HPDE6-E6E7 (cell line): ENCODE data around the gene FECH.
"Not testable (repeated sequence)": the region's sequence is repeated elsewhere in the genome, so short reads cannot be mapped to it uniquely, and the experiment has no call there.

Experiments used
- DNase-seq: peaks from one replicate; pipeline ENCODE4 v3.0.0; 2011; ENCODE audit warnings: missing footprints; ENCODE audit errors: extremely low spot score

FECH gene

DNA sequence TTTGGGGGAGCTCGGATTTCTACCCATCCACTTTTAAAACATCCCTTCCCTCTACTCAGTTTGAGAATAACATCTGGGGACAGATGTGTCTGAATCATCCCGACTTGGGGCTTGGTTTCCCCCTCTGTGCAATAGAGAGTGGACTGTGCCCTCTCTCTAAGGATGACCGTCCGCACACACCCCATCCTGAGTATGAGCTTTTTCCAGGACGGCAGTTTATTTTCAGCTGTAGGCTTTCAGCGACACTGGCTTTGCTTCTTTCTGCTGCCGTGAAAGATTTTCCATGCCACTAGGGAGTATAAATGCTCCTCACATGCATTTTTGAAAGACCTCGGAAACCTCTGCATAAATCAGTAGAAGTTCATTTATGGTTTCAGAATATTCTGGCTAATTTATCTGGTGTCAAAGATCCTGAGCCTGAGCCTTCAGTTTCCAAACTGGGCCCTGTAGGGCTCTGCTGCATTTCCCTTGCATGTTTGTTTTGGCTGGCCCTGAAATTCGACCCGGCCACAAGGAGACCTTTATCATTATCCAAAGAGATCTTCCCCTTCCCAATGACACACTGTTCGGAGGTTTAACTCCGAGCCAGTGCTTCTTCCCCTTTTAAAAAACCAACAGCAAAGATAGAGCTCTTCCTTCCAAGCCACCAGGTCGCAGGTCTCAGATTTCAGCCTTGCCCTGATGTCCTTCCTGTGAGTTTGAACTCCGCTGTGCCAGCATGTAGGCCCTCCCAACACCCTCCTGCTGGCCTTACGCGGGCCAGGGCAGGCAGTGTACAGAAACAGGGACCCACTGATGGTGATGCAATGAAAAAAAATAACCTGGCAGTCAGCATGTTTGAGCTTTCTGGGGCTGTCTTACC lies 53.3 kb downstream of the FECH start:
- DNase-seq, result no peak

DNA sequence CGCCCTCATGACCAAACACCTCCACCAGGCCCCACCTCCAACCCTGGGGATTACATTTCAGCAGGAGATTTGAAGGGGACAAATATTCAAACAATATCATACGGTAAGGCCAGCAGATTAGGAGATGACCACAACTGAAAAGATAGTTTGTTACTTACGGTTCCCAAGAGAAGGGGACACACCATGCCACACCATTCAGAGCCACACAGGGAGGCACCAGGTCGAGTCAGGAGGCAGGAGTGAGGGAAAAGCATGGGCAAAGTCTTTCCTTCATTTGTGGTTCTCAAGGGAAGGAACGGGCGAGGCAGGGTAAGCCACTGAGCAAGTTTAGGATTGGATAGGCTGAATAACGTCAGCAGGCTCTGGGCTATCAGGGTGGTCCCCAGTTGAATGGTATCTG lies 57.4 kb downstream of the FECH start:
- DNase-seq, result no peak

DNA sequence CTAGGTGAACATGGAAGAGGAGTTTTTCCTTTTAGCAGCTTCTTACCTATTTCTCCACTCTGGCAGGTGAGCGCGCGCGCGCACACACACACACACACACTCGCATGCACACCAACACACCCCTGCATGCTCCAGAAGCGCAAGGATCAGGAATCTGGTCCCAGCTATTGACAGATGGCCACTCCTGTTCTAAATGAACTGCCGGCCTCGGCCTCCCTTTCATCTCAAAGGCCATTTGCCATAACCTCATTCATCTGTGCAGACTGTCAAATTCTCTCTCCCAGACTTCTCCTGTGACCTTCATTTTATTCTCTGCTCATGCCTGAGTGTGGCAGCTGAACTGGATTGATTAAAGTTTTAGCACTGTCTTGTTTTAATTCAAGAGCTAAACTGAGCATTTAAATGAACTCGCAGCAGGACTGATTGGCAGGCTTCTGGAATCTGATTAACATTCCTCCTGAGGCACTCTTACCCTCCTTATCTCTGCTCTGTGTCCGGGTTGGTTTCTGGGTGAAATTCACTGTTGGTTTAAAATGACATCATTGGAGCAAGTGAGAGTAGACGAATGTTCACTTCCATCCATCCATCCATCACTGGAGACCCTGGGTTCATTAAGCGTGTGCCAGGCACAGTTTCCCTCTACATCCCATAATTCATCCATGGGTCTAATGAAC lies 58.8 kb downstream of the FECH start:
- DNase-seq, result no peak

DNA sequence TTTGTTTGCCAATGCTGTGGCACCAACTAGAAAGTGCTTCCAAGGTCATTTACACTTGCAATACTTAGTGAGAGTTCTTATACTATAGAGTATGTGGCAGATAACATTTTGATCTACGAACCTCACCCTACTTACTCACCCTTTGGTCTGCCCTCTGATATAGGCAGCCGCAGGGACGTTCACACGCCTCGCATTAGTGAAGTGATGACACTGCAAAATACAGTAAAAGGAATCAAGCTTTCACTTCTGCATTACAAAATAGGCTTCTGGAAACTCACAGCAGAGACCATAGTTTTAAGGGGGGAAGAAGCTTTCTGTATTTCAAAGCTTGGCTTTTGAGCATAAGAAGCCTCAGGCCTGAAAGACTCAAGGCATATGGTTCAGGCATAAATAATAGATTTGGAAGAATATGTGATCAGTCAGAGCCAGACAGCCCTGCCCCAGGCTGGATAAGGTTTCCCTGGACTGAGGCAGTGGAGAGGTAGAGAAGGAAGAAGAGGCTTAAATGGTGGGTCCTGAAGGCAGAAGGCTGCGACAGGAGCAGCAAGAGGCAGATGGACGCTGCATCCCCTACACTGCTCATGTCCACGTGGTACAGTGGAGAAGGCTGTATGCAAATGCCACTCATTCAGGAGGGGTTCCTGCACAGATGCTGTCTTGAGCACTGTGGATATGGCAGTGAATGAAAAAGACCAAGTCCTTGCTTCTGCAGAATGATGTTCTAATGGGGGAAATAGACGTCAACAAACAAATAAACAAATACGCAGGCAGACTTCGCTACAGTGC lies 63.1 kb downstream of the FECH start:
- DNase-seq, result no peak

DNA sequence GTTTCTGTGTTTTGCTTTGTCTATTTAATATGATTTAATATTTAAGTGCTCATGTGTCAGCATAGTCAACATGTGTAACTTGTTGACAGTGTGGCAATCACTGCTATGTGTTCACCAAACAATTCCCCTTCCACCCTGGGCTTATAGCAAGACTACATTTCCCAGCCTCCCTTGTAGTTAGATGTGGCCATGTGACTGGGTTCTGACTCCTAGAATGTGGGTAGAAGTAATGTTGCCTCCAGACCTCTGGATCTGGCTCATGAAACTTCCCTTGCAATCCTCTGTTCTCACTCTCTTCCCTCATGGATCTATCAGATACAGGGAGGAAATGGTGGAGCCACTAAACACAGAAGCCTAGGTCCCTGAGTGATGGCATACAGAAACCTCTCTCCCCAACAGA lies 64.2 kb downstream of the FECH start:
- not testable (repeated sequence) for DNase-seq

DNA sequence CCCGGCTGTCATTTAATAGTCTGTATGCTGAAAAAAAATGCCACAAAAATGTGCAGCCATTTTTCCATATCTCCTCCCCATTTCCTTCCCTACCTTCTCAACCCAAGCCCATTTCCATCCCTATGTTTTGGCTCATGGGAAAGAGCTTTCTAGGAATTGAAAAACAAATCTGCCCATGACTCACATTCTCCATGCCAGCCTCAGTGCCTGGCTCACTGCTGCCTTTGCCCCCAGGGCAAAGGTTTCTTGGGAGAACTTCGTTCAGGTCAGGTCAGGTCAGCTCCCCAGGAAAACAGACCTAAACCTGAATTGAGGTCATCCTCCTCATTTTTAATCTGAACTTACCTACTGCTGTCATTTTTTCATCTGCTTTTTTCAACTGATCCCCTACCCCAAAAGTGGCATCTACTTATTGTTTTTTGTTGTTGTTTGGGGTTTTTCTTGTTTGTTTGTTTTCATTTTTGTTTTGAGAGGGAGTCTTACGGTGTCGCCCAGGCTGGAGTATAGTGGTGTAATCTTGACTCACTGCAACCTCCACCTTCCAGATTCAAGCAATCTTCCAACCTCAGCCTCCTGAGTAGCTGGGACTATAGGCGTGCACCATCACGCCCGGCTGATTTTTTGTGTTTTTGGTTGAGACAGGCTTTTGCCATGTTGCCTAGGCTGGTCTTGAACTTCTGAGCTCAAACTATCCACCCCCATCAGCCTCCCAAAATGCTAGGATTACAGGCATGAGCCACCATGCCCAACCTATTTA lies 66.7 kb downstream of the FECH start:
- no peak for DNase-seq

DNA sequence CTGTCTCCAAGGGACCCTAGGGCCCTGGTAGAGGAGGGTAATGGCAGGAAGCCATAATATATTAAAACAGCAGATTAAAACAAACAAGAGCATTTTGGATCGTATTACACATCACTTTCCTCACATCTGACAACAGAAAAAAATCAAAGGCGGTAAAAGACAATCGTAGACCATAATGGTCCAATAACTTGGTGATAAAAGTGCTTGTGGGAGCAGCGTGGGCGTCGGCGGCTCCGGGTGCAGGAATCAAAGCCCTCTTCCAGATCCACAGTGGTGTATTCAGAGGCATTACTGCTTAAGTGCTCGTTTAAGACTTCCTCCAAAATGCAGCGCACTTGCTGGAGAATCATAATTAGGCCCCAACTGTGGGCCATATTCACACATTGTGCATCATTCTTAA lies 68.0 kb downstream of the FECH start:
- no peak for DNase-seq

DNA sequence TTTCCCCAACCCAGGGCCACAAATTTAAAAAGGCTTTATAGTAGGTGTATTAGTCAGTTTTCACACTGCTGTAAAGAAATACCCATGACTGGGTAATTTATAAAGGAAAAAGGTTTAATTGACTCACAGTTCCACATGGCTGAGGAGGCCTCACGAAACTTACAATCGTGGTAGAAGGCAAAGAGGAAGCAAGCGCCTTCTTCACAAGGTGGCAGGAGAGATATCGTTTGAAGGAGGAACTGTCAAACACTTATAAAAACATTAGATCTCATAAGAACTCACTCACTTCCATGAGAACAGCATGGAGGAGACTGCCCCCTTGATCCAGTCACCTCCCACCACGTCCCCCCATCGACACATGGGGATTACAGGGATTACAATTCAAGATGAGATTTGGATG lies 70.4 kb downstream of the FECH start:
- DNase-seq, result no peak

DNA sequence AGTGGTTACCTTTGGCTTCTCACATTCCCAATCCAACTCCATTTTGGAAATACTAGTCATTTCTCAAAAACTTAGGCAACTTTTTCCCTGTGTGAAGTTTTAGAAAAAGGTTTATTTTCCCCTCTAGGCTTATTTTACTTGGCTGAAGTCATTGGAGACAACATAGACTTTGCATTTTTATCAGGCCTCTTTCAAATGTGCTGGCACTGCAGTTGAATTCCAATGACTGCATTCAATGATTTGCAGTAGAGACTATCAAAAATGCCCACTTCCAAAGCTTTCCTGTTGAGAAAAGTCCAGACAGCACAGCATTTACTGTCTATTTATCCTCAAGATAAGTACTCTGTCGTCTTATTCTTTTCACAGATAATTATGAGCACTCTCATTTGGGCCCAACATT lies 81.3 kb downstream of the FECH start:
- no peak for DNase-seq

DNA sequence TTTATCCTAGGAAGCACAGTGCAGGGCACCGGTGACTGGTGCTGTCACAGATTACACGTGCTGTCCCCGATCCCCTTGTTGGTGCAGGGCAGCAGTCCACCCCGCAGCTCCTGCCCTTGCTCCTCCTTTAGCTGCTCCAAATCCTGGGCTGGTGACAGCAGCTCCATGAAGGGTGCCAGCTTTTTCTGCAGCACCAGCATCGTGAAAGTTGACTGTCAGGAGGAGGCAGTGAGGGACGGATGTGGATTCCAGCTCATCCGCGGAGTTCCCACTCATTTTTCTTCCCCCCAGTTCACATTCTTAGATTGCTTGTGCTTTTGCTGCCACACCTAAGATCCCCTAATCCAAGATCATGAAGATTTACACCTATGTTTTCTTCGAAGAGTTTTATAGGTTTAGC lies 83.9 kb downstream of the FECH start:
- DNase-seq, result no peak

DNA sequence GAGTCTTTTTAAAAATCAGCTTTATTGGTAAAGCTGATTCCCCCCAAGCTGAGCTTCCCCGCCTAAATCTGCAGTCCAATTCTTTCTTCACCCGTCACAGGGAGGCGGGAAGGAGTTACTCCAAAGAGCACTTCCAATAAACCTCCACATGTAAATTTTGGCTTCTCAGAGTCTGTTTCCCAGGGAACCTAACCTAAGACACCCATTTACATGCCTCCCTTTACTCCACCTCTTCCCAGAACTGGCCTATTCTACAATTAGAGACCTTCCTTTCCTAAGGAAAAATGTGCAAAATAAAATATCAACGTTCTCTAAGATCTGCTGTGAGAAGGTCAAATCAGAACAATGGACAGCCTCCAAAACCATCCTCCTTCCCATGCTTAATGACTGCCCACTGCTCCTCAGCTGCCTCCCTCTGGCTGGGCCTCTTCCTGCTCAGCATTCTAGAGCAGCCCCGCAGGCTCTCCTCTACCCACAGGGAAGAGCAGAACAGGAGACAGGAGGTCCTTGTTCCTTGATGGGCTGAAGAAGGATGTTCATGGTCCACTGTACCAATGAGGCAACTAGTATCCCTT lies 87.7 kb downstream of the FECH start:
- DNase-seq, result no peak
